Fibroblast of mammary gland (primary cell): ENCODE measurements around the gene ROPN1.
"Not testable (repeated sequence)": the region's sequence is repeated elsewhere in the genome, so short reads cannot be mapped to it uniquely, and the experiment has no call there.

Experiments used
- DNase-seq: peaks from one replicate; pipeline ENCODE4 v3.0.0-alpha.2; 2010; ENCODE audit warnings: low read depth
- H3K4me3 ChIP-seq: 2 replicates; pipeline ENCODE4 v1.5.1; 2011; ENCODE audit warnings: low read depth, mild to moderate bottlenecking, low read length, moderate library complexity; ENCODE audit not compliant: control insufficient read depth
- TF ChIP-seq, protein P1 (sequence below): conservative IDR thresholded peaks from 2 replicates; pipeline ENCODE4 v1.5.1; 2011; ENCODE audit warnings: low read depth, low read length, inconsistent platforms; ENCODE audit not compliant: control insufficient read depth, insufficient read depth

Gene ROPN1

DNA sequence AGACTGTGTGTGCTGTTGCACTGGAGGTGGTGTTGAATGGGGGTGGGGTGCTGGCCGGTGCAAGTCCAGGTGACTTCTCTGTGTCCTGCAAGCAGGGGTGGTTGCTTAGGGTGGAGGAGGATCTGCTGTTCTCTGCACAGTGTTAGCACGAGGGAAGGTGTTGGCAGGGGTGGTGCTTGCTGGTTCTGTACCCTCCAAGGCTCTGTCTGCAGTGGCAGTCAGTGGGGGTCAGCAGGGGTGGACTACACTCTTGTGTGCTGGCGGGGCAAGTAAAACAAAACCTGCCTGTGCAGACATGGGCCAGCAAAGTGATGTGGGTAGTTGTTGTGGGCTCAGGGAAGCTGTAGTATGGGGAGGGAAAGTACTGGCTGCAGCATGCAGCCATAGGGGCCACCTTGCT lies 5.5 kb downstream of the ROPN1 start:
- DNase-seq = no peak
- H3K4me3 ChIP-seq = no peak overlapping the region
- TF ChIP-seq, protein P1, sequence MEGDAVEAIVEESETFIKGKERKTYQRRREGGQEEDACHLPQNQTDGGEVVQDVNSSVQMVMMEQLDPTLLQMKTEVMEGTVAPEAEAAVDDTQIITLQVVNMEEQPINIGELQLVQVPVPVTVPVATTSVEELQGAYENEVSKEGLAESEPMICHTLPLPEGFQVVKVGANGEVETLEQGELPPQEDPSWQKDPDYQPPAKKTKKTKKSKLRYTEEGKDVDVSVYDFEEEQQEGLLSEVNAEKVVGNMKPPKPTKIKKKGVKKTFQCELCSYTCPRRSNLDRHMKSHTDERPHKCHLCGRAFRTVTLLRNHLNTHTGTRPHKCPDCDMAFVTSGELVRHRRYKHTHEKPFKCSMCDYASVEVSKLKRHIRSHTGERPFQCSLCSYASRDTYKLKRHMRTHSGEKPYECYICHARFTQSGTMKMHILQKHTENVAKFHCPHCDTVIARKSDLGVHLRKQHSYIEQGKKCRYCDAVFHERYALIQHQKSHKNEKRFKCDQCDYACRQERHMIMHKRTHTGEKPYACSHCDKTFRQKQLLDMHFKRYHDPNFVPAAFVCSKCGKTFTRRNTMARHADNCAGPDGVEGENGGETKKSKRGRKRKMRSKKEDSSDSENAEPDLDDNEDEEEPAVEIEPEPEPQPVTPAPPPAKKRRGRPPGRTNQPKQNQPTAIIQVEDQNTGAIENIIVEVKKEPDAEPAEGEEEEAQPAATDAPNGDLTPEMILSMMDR = no peak

DNA sequence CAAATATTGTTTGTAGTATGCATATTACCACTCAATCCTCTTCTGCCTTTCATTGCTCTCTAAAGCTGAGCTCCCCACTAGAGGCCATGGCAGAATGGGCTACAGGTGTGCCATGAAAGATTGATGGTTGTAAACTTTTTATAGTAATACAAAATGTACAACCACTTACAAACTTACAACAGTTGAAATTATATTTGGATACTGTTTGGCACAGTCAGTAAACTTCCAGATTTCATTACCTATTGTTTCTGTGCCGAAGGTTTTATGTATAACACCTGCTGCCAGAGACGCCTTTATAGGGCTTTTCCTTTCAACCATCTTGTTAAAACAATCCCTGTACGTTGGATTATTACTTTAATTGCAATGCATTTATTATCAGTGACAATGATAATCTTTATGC lies 7.0 kb downstream of the ROPN1 start:
- no peak overlapping the region for H3K4me3 ChIP-seq
- DNase-seq = no peak
- TF ChIP-seq, protein P1 = no peak

DNA sequence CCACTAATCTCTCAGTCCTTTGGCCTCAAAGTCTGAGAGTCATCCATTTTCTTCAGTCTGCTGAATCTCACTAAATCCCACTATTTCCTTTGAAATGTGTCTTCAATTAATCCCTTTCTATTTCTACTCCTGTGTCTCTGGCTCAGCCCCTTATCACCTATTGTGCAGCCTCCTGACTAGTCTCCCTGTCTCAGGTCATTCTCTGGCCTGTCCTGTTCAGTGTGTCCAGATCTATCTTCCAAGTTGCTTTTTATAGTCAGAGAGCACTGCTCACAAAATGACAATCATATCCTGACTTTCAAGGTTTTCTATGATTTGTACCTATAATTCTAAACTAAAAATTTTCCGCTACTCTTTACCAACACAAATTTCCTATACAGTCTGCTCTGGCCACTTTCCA lies 7.6 kb downstream of the ROPN1 start:
- TF ChIP-seq, protein P1 = no peak
- no peak for DNase-seq
- H3K4me3 ChIP-seq = no peak overlapping the region

DNA sequence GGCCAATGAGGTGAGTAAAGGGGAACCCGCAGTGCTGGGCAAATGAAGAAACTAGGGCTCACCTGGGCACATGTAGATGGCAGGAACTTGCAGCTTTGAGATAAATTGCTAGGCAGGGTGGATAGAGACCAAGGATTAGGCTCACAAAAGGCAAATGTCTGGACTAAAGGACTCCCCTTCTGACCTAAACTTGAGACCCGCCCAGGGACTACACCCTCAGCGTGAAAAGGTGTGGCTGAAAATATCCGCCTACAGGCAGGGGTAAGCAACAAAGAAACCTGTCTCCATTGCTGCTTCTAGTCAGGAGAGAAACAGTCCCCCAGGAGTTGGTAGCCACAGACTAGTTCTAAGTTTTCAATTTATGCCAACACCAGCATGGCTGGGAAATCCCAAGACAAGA lies 10.6 kb downstream of the ROPN1 start:
- not testable (repeated sequence) for H3K4me3 ChIP-seq, DNase-seq

DNA sequence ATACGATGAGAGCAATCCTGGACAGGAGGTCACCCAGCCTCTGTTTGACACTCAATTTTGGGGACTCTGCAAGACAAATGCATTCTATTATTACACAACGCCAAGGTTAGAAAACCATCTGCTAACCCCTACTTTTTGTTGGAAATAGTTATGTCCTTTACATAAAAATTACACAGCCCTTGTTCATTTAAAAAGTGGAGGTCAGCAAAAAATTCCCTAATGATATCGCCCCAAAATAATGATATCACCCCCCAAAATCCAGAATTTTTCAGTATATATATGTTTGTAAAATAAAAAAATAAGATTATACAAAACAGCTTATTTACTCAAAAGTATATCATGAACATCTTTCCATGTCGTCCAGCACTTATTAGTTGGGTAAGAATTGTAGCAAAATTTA lies 11.4 kb downstream of the ROPN1 start:
- no peak for DNase-seq
- TF ChIP-seq, protein P1 = no peak
- no peak overlapping the region for H3K4me3 ChIP-seq

DNA sequence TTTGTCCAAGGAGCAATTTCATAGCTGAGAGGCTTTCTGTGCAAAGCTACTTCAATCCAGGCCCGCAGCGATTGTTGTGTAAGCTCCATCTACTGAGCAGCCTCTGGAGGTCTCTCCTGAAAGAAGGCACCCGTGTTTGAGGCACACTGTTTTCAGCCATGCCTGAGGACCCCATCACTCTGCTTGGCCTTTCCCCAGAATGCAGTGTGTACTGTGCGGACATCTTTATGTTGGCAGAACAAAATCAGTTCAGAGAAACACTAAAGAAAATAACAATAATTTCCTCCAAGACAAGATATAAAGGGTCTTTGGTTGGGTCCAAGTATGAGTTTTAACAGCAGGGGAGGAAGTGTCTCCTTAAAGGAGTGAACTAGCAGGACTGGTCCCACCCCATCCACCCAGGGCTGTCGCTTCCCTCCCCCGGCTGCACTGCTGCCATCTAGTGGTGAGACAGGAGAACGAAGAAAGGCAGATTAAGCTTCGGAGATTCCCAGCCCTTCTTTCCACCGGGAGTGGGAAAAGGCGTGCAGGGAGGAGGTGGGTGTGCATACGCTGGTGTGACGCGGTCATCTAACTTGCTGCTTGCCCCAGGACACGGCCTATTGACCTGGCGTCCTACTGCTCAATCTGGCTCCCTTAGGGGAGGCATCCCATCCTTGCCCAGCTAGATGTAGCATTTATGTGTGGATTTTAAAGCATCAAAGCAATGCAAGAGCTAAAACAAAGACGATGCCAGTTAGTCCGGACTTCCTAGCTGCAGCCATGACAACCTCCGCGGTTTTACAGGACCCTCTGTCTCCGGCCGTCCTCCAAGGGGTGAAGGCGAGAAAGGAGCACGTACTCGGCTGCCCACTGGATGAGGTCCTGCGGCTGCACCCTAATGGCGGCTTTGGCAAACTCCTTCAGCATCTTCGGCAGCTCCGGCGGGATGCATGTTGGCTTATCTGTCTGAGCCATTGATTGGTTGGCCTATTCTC lies 12.1 kb downstream of the ROPN1 start:
- peak; percentile 50 for DNase-seq
- peak overlapping the region; percentile 41 for H3K4me3 ChIP-seq
- TF ChIP-seq, protein P1 = peak; percentile 53

DNA sequence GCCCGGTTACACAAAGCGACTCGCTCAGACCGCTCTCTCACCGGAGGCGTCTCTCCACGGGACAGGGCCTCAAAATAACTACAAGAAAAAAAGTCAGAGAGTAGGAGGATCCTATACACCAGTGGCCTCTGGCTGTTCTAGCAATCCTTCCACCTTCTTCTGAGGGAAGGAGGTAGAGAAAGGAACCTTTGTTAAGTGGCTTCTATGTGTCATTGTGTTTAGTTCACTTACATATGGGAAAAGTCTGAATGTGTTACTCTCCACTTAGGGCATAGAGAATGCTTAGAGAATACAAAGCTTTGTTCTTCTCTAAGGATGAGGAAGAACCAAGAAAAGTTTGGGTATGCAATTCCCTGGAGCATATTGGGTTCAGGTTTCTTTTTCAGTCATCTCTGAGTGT lies 15.0 kb downstream of the ROPN1 start:
- DNase-seq, H3K4me3 ChIP-seq: not testable (repeated sequence)

DNA sequence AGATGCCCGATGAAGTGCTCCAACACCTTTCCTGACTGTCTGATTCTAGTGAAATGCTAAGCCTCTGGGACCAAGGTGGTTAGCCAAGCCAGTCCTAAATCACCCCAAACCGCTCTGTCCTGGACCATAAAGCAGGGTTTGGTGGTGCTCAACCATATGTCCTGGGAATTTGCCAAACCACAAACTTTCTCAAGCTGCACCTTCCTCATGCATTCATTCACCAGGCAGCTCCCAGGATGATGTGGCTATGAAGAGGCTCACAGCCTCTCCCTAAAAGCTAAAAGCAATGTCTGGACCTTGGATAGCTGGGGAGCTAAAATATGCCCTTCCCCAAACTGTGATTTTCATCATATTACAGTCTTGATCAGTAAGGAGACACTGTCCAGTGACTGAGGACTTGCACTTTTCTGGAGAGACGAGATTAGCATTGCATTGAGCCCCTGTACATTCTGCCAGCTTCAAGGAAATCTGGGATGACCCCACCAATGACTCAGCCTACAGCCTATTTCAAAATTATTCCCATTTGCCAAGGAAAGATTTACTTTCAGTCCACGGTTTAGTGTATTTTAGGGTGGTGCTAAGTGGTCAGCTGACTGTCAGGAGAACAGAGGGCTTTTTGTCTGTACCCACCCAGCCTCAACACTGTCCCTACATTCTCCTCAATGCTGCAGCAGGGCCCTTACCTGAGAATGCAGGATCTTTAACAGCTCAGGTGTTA lies 15.6 kb downstream of the ROPN1 start:
- H3K4me3 ChIP-seq = not testable (repeated sequence)
- DNase-seq = peak; percentile 81

DNA sequence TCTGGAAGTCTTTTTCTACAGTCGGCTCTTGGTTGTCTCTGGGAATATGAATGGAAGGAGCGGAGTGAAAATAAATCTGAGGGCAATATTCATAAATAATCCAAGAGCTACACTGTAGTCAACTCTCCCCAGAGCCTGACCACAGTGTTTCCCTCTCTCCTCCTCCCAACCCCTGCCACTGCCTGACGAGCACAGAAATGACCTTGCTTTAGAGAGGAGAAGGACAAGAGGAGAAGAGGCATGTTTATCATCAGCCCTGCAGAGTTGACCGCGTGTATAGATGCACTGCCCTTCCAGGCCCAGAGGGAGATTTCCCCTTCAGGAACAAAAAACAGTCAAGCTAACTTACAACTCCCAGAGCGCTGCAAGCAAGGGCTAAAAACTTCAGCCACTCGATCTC lies 16.9 kb downstream of the ROPN1 start:
- DNase-seq, H3K4me3 ChIP-seq: not testable (repeated sequence)
